ENCODE measurements around the gene NARF. TPM values are rescaled to one million over a fixed set of nuclear protein-coding genes. Genes with fewer than 3 reads are reported as not detected.

The NARF gene
- polyA plus RNA-seq, 1 donor from 2014 or later: 76.2 TPM

DNA sequence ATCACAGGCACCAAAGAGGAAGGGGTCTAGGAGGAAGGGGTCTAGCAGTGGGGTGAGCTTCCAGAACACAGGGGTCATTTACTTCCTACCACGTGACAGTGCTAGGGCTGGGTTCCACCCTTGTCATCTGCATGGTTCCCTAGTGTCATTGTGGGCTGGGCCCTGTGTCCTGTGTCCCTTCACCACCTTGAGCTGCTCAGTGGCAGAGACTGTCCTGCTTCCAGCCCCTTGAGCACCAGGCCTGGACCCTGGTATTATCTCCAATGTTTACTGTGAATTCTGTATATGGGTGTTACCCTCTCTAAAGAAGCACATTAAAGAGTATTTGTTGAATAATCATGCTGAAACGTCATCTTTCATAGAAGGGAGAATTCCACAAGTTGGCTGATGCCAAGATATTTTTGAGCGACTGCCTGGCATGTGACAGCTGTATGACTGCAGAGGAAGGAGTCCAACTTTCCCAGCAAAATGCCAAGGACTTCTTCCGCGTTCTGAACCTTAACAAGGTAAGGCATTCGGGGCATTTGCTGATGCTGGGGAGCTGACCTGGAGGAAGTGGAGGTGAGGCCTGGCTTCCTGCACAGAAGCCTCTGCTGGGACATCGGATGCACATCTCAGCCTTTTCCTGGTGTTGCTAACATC is 5.5 kb downstream of the NARF start:
- Mint-ChIP-seq H3K27me3 (no peaks in the 10 kb centered on the region), H3K27ac (peak overlapping the region in 1 of 3 donors; percentile 64), H3K4me1 (peaks cover 4 to 9% (median 7%) of the 10 kb centered on the region in 3 donors), H3K4me3 (no peak overlapping the region), H3K36me3 (peaks cover 9% of the 10 kb centered on the region), H3K9me3 (no peaks in the 10 kb centered on the region)

DNA sequence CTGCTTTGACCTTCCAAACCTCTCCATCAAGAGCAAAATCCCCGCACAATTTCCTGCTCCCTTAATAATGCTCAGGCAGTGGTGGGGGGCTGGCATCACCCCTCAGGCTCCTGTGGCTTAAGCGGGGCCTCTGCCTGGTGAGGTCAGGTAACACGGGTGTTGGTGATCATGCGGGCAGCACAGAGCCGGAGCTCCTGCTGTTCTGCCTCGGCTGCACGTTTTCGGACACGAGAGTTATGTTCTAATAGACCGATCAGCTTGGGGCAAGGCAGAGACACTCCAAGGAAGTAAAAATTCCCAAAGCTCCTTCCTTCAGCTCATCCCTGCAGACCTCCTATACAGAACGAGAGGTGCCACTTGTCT is 6.0 kb downstream of the NARF start:
- Mint-ChIP-seq H3K36me3 (peaks cover 12% of the 10 kb centered on the region), H3K9me3 (no peaks in the 10 kb centered on the region), H3K4me3 (no peak overlapping the region), H3K27me3 (no peaks in the 10 kb centered on the region), H3K4me1 (peaks cover 1 to 4% (median 3%) of the 10 kb centered on the region in 3 donors), H3K27ac (peak overlapping the region in 2 of 3 donors; percentile 7 to 8)

DNA sequence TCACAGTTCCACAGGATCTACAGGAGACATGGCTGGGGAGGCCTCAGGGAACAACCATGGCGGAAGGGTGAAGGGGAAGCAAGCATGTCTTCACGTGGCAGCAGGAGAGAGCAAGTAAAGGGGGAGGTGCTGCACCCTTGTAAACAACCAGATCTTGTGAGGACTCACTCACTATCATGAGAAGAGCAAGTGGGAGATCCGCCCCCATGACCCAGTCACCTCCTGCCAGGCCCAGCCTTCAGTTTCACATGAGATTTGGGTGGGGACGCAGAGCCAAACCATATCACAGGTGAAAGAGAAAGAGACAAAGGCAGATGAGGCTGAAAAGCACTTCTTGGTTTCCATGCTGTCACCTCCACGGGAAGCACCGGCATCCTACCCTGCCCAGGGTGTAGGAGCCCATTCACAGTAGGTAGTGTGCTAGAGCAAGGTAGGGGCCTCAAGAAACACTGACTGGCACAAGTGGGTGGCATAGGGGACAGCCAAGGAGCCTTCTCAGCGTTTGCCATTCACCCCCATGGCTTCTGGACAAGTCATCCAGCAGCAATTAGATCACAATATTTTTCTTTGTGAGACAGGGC is 6.6 kb downstream of the NARF start:
- Mint-ChIP-seq H3K9me3 (no peaks in the 10 kb centered on the region), H3K27ac (peak overlapping the region in 2 of 3 donors; percentile 7 to 59), H3K27me3 (no peaks in the 10 kb centered on the region), H3K4me3 (no peak overlapping the region), H3K4me1 (peaks cover 0 to 3% (median 1%) of the 10 kb centered on the region in 3 donors), H3K36me3 (peaks cover 15% of the 10 kb centered on the region)

DNA sequence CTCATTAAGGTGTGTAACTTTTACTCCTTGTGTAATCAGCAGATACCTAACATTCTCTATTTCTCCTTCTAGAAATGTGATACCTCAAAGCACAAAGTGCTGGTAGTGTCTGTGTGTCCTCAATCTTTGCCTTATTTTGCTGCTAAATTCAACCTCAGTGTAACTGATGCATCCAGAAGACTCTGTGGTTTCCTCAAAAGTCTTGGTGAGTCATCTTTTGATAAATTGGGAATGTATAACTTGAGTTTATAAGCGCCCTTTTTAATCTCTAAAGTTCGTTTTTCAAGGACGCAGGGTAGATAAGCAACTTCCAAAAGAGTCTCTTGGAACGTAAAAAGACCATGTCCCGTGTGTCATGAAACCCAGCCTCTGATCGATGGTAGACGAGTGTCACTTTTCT is 10.2 kb downstream of the NARF start:
- H3K27ac Mint-ChIP-seq: no peak overlapping the region
- H3K27me3 Mint-ChIP-seq: no peaks in the 10 kb centered on the region
- peaks cover 19% of the 10 kb centered on the region for H3K36me3 Mint-ChIP-seq
- no peak overlapping the region for H3K4me3 Mint-ChIP-seq
- H3K4me1 Mint-ChIP-seq: peaks cover 0 to 1% (median 0%) of the 10 kb centered on the region in 3 donors
- H3K9me3 Mint-ChIP-seq: no peaks in the 10 kb centered on the region

DNA sequence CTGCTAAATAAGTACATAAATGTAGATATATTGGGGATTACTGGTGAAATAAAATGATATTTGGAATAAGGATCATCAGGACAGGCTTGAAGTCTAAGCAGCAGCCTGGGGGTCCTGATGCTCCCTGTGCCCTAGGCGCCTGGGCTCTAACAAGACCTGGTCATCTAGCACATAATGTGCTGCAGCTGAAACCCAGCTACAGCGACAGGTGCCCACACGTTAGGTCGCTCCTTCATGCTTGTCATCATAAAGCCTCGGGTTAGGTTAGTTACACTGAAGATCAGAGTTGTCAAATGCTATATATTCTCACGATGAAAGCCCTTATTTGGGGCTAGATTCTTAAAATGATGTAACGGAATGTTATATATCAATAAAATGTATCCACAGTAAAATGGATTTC is 11.5 kb downstream of the NARF start:
- Mint-ChIP-seq H3K27me3 (no peaks in the 10 kb centered on the region), H3K36me3 (peaks cover 15% of the 10 kb centered on the region), H3K4me3 (no peak overlapping the region), H3K4me1 (peaks cover 0 to 1% (median 0%) of the 10 kb centered on the region in 3 donors), H3K9me3 (no peaks in the 10 kb centered on the region), H3K27ac (no peak overlapping the region)

DNA sequence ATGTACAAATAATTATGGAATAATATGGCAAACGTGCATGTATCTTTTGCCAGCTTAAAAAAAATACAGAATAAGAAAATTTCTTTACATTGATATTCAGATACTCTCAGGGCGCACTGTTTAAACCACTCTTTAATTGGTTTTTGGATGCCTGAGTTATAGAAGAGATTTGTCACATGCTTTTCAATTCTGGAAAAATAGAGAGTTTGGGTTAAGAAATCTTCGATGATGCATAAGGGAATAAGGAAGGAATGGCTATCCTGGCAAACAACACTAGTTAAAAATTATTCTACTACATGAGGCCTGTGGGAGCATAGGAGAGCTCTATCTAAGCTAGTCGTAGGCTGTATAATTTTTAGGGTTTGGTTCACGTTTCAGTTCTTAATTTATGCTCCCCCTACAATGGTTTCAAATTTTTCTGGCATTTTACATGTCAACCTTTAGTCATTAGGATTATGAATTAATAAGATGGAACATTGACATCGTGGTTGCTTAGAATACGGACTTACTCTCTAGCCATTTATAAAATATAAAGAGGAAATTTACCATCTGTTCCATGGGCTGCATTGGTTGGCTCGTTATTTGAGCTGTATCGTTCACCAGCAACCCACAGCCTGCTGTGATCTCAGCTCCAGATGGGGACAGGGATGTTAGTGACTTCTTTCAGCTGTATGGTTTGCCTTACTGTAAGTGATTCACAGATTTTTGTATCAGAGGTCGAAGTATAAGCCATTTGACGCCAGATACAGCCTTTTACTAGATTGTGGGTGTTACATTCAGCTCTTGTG is 15.9 kb downstream of the NARF start:
- Mint-ChIP-seq H3K9me3 (no peaks in the 10 kb centered on the region), H3K36me3 (peaks cover 7% of the 10 kb centered on the region), H3K27me3 (no peaks in the 10 kb centered on the region), H3K27ac (no peak overlapping the region), H3K4me1 (no peaks in the 10 kb centered on the region), H3K4me3 (no peak overlapping the region)

DNA sequence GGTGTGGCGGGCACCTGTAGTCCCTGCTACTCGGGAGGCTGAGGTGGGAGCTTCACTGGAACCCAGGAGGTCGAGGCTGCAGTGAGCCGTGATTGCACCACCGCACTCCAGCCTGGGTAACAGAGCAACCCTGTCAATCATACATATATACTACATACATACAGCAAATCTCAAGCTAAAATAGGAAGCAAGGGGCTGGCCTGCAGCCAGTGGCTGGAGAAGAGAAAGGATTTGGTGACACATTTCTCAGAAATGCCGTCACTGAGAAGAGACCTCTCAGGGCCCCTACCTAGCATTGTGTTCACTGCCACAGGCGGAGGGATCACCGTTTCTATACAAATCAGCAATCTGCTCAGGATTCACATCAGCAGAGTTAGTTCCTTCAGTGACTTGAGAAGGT is 16.9 kb downstream of the NARF start:
- Mint-ChIP-seq H3K27me3 (no peaks in the 10 kb centered on the region), H3K27ac (no peak overlapping the region), H3K36me3 (peaks cover 4% of the 10 kb centered on the region), H3K9me3 (no peaks in the 10 kb centered on the region), H3K4me3 (no peak overlapping the region), H3K4me1 (no peaks in the 10 kb centered on the region)

DNA sequence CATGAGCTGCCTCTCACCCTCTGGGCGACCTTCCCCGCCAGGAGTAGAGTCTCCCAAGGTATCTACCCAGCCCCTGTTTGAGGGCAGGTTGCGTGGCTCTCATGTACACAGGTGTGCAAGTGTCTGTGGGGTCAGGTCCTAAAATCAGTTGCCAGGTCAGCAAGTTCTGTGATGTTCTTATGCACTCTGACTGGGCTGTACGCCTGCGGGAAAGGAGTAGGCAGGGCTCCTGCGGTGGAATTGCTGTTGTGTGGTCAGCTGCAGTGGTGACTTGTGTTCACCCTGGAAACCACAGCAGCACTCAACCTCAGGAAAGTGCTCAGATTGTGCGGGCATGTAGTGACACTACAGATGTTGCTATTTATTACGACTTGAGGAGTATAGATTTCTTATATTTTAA is 19.4 kb downstream of the NARF start:
- Mint-ChIP-seq H3K4me1 (no peaks in the 10 kb centered on the region), H3K27me3 (no peaks in the 10 kb centered on the region), H3K27ac (no peak overlapping the region), H3K4me3 (no peak overlapping the region), H3K9me3 (no peaks in the 10 kb centered on the region), H3K36me3 (no peaks in the 10 kb centered on the region)

DNA sequence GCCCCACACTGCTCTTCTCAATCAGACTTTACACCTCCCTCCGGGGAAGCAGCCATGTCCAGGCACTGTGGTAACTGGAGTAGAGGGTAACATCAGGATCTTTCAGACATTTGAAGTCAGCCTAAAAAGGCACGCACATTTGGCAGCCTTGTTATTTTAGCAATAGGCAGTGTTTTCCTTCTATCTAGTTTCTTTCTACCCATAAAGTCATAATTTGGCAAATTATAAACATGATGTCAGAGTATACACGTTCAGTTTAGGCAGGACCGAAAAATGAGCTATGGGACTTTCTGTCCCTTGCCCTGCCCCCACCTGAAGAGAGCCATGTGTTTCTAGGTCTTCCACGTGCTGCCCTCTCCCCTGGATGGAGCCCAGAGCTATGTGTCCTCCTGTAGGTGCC is 21.1 kb downstream of the NARF start:
- no peaks in the 10 kb centered on the region for H3K9me3 Mint-ChIP-seq

DNA sequence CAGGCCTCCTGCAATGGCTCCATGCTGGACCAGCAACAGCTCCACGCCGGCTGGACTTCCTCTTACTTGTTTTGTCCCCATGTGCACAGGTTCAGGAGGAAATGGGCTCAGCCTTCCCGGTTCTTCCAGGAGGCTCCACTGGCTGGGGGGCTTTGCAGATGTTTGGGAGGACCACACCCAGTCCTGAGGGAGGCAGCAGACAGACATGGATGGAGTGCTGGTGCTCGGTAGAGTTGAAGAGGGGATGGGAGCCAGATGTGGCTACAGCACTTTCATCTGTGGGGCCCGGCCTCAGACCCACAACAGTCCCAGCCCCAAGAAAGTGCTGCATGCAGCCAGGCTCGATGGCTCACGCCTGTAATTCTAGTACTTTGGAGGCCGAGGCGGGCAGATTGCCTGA is 21.8 kb downstream of the NARF start:
- Mint-ChIP-seq H3K27ac (peak overlapping the region in 1 of 3 donors; percentile 53), H3K27me3 (no peaks in the 10 kb centered on the region), H3K36me3 (no peaks in the 10 kb centered on the region), H3K4me1 (no peaks in the 10 kb centered on the region), H3K9me3 (no peaks in the 10 kb centered on the region), H3K4me3 (no peak overlapping the region)

More for the DNA sequence above, 21.1 kb downstream of the NARF start:
- Mint-ChIP-seq H3K36me3 (no peaks in the 10 kb centered on the region), H3K27me3 (no peaks in the 10 kb centered on the region), H3K4me1 (no peaks in the 10 kb centered on the region), H3K27ac (no peak overlapping the region), H3K4me3 (no peak overlapping the region)

DNA sequence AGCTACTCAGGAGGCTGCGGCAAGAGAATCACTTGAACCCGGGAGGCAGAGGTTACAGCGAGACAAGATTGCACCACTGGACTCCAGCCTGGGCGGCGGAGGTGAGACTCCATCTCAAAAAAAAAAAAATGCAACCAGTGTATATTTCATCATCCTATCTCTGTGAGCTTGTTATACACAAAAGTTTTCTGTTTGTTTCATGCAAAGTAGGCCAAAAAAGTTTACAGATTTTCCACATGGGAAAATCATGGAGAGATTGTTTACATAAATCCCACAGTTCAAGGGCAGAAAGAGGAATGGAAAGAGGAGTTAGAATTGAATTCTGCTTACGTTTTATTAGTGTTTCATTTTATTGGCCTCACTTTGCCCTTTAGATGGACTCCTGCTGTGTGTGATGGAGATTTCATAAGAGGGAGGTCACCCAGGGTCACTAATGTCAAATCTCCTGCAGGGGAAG is 24.7 kb downstream of the NARF start:
- Mint-ChIP-seq H3K4me3 (no peak overlapping the region), H3K36me3 (peaks cover 4% of the 10 kb centered on the region), H3K27ac (peak overlapping the region in 1 of 3 donors; percentile 10), H3K4me1 (peaks cover 0 to 6% (median 0%) of the 10 kb centered on the region in 3 donors), H3K27me3 (no peaks in the 10 kb centered on the region), H3K9me3 (no peaks in the 10 kb centered on the region)

DNA sequence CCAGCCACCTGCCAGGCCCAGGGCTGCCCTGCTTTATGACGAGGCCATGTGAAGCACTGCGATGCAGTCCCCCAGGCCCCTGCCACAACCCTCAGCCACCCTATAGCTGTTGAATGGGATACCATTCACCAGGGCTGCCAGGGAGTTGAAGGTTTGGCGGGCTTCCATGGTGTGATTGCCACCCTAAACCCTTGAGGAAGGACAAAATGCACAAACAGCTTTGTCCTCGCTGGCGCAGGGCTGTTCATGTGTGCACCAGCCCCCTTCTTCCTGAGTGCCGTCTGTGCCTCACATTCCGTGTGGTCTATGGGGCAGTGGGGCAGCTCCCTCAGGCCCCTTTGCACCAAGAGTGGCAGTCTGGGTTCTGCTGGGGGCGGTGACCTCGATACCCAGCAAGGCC is 25.3 kb downstream of the NARF start:
- H3K4me3 Mint-ChIP-seq: no peak overlapping the region
- peaks cover 0 to 6% (median 2%) of the 10 kb centered on the region in 3 donors for H3K4me1 Mint-ChIP-seq
- no peaks in the 10 kb centered on the region for H3K27me3 Mint-ChIP-seq
- H3K36me3 Mint-ChIP-seq: peaks cover 8% of the 10 kb centered on the region
- H3K27ac Mint-ChIP-seq: peak overlapping the region in 1 of 3 donors; percentile 10
- no peaks in the 10 kb centered on the region for H3K9me3 Mint-ChIP-seq

DNA sequence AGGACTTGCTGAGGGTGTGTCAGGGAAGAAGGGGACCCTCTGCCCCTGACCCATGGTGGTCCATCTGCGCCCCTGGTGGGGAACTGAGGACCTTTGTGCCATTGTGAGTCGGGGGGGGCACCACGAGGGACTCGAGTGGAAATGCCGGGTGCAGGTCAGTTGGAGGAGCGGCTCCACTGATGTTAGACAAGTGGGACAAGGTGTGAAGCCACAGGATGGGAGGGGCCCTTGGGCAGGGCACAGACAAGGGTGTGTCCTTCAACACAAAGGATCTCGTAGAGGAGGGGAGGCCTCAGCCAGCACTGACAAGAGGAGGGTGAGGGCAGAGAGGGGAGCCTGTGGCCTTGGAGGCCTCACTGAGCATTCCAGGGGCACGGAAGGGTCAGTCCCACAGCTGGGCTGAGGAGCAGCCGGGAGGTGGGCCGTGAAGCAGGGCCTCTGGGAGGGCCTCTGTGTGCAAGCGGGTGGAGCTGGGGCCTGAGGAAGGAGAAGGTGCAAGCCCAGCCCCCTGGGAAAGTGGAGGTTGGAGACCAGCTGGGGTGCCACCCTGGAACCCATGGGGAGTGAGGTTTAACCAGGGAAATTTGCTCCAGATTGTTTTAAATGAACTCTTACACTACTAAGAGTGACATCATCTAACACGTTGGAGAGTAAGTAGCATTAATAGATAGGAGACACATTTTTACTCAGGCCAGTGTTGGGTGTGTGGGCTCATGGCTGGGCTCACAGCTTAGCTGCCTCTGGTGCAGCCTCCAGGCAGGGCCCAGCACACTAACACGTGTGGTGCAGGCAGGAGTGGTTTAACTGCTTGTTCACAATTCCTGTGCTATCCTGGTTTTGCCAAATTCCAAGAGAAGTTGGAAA is 27.9 kb downstream of the NARF start:
- peak overlapping the region; percentile 42 to 67 (median 60) for H3K27ac Mint-ChIP-seq

DNA sequence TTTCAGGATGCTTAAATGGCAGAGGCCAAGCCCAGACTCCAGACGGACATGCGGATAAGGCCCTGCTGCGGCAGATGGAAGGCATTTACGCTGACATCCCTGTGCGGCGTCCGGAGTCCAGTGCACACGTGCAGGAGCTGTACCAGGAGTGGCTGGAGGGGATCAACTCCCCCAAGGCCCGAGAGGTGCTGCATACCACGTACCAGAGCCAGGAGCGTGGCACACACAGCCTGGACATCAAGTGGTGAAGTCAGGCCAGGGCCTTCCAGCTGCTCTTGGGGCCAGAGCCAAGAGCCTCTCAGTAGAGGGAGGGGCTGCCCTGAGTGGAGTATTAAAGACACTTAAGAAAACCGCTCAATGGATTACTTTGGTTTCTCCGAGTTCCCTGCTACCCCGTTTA is 29.4 kb downstream of the NARF start:
- Mint-ChIP-seq H3K36me3 (peaks cover 9% of the 10 kb centered on the region), H3K27ac (no peak overlapping the region), H3K9me3 (no peaks in the 10 kb centered on the region), H3K4me1 (peaks cover 3 to 9% (median 7%) of the 10 kb centered on the region in 3 donors), H3K4me3 (no peak overlapping the region), H3K27me3 (no peaks in the 10 kb centered on the region)

More for the DNA sequence above, 27.9 kb downstream of the NARF start:
- no peaks in the 10 kb centered on the region for H3K9me3 Mint-ChIP-seq
- peak overlapping the region in 1 of 4 donors; percentile 21 for H3K4me3 Mint-ChIP-seq
- H3K4me1 Mint-ChIP-seq: peaks cover 0 to 9% (median 7%) of the 10 kb centered on the region in 3 donors
- no peaks in the 10 kb centered on the region for H3K27me3 Mint-ChIP-seq
- peaks cover 9% of the 10 kb centered on the region for H3K36me3 Mint-ChIP-seq

DNA sequence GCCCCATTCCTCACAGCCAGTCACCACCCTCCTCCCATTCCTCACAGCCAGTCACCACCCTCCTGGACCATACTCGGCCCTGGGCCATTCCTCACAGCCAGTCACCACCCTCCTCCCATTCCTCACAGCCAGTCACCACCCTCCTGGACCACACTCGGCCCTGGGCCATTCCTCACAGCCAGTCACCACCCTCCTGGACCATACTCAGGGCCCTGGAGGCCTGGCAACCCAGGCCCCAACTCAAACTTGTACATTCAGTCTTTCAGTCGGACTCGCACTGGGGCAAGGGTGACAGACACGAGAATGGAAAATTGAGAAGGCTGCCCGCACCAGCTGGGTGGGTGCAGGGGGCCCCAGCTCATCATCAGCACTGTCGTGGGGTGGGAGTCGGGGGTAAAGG is 30.6 kb downstream of the NARF start:
- H3K4me3 Mint-ChIP-seq: no peak overlapping the region
- no peak overlapping the region for H3K27ac Mint-ChIP-seq
- peaks cover 9% of the 10 kb centered on the region for H3K36me3 Mint-ChIP-seq
- no peaks in the 10 kb centered on the region for H3K9me3 Mint-ChIP-seq
- no peaks in the 10 kb centered on the region for H3K27me3 Mint-ChIP-seq
- H3K4me1 Mint-ChIP-seq: peaks cover 3 to 14% (median 11%) of the 10 kb centered on the region in 3 donors

All from IgD-negative memory B cell (primary cell).